Activated naive CD8-positive, alpha-beta T cell treated with anti-CD3 and anti-CD28 coated beads, Interleukin-2, amount 50 U/mL, for 16 hours (primary cell): ENCODE data around the gene HRK.

ENCODE experiments used
- DNase-seq: peaks from one replicate; pipeline ENCODE4 v3.0.0-alpha.2; 2020; ENCODE audit warnings: low read depth, low spot score

The HRK gene

DNA sequence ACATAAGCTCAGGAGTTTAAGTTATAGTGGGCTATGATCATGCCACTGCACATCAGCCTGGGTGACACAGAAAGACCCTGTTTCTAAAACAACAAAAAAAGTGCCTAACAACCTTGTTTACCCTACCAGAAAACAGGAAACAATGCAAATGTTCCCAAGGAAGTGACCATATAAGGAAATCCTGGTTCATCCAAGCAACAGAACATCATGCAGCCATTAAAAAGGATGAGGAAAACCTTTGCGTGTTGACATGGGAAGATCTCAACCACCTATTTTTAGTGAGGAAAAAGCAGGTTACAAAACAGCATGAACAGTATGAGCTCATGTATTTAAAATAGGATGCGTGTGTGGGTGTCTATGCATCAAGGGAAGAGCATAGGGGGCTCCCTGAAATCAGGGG, 13.7 kb downstream of the HRK start:
- no peak for DNase-seq

DNA sequence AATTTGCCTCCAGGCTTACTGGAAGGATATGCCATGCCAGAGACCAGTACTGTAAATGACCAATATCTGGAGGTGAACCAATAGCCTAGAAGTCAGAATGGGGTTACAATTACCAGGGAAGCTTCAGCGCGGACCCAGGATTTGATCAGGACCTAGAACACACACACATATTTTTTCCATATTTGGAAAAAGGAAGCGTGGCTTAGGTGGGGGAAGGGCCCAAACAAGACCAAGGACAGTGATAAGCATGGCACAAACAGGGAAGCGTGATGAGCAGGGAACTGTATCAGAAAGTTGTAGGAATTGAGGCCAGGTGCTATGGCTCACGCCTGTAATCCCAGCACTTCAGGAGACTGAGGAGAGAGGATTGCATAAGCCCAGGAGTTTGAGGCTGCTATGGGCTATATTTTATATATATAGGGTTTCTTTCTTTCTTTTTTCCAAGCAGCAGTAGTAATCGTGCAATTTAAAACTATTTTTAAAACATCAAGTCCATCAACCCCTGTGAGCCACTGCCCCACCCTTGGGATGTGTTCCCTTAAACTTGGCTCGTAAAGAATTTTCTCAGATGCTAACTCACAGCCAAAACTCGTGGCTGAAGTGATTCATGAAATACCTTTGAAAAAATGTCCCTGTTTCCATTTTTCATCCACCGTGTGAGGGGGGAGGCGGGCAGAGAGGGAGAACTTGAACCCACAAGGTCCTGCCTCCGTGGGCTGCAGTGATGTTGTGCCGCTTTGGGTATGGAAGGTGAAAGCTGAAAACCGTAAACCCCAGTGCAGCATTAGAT, 16.7 kb downstream of the HRK start:
- no peak for DNase-seq

DNA sequence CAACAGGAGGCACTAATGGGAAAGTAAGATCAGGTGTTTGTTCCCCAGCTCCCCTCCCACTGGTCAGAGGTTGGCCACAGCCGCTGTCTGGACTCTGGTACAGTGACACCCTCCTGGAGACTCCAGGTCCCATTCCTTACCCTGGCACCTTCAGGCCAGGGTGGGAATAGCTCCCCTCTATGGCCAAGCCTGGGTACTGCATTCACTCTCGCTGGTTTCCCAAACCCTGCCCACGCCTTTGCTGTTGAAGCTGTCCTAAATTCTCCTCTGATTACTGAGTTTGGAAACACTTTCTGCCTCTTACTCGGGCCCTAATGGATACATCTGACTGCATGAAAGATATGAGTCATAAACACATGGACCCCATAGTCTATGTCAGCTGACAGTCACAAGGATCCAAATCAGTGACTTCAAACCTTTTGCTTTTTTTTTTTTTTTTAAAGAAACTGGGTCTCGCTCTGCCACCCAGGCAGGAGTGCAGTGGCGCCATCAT, 17.9 kb downstream of the HRK start:
- no peak for DNase-seq

DNA sequence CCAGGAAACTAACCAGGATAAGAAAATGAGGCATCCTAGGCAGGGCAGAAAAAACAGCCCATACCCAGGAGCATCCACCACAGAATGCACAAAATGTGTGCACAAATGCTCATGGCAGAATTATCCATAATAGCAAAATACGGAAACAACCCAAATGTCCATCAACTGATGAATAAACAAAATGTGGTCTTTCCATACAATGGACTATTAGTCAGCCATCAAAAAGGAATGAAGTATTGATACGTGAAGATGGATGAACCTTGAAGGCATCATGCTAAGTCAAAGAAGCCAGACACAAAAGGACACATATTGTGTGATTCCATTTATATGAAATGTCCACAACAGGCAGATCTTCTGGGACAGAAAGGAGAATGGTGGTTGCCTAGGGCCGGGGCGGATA, 19.1 kb downstream of the HRK start:
- DNase-seq, result no peak

DNA sequence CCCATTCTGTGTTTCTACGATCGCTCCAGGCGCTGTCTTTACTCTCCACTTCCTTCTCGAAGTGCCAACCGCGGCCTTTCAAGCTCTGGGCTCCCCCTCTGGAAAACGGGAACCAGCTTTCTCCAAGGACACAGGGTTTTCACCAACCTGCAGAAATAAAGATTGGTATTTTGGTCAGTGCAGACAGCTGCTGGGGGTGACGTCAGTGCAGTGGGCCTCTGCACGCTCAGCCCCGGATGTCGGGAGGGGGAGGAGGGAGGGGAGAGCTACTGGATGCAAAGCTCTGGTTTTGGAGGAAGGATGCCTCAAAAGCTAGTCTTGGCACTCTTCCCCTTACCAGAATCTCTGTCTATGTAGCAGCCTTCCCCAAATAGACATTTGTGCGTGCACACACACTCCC, 19.9 kb downstream of the HRK start:
- no peak for DNase-seq

DNA sequence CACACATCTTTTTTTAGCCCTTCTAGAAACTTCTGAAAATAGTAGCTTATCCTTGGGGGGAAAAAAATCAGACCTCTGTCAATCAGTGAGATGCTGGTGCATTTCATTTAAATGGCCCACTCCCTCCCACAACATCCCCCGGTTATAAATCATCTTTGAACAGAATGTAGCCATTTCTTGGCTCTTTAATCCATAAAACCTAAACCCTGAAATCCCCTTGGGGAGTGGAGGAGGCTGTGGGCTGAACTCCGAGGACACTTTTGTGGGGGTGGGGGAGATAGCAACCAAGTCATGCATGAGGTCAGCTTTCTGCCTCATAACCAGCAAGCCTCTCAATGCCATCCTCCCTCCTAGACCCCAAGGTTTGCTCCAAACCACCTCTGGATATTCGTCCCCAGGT, 21.0 kb downstream of the HRK start:
- no peak for DNase-seq

DNA sequence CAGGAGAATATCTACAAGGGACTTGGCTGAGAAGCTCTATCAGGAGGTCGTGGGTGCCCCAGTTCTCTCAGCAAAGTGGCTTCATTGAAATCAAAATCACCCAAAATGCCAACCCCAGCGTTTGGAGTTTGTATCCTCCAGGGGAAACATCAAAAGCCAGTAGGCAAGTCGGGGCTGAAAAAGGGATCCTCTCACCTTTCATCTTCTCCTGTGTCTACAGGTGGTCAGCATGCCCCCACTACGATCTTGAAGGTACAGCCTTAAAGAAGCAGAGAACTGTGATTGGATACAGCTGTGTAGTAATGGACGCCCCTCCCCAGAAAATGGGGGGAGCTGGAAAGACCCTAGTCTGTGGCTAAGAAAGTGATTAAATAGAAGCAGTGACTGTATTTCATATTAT, 22.2 kb downstream of the HRK start:
- DNase-seq, result no peak

DNA sequence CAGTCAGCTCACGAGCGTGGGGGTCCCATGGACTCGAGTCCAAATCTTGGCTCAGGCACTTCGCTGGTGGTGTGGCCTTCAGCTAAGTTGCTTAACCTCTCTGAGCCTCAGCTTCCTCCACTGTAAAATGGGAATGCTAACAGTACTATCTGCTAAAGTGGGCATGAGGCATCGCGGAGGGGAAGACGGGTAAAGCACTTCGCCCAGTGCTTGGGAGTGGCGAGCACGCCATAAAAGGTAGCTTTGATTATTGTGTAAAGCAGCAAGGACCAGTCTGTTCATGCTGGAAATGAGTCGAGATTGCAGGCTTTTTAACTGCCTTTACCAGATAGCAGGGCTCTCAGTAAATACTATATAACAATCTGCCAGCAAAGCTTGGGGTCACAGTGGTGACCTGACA, 24.5 kb downstream of the HRK start:
- no peak for DNase-seq

DNA sequence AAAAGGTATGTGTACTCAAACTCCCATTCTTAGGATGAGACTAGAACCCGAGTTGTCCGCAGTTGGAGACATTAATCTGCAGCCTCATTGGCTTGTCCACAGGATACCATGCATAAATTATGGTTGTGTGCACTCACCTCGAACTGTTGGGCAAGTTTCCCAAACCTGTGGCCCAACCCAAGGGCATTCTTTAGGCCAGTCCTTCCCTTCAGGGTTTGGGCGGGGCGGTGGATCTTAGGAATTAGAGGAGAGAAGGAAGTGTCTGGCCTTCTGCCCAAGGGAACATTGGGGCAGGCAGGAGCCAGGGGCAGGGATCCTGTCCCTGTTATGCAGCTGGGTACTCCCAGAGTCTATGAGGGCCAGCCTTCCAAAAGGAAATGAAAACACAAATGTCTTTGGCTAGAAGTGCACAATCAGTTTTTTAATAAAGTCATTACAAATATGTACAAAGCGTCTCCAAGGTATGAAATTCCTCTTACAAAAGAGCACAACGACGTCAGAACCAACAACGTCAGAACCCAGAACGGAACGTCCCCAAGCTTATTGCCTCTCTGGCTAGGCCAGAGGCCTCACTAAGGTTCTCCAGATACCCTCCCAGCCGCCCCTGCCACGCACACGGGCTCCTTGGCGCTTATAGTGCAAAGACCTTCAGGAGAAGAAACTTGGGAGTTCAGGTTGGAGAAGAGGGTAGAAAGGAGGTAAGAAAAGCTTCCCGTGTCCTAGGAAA, 25.3 kb downstream of the HRK start:
- DNase-seq, result no peak

DNA sequence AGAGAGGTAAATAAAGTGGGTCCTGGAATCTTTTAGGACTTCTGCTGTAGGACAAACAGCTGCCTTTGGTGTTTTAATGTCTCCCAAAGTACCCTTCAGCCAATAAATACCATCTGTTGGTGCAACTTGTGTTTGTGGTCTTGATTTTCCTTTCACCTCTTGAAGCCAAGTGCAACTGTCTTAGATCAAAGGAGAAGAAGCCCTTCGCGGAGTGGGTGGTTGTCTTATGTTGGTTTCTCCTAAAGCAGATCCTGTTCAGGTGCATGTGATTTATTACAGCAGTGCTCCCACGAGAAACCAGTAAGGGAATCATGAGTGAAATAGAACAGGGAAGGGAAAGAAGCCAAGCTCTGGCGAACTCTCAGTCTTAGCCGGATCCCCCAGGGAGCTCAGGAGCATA, 27.7 kb downstream of the HRK start:
- DNase-seq, result no peak

DNA sequence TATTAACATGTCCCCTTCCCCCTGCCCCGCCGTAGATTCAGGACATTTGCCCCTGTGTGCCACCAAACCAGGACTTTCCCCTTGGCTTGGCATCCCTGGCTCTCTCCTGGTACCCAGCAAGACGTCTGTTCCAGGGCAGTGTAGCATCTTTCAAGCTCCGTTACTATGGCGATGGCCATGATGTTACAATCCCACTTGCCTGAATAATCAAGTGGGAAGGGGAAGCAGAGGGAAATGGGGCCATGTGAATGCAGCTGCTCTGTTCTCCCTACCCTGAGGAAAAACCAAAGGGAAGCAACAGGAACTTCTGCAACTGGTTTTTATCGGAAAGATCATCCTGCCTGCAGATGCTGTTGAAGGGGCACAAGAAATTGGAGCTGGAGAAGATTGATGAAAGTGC, 28.9 kb downstream of the HRK start:
- no peak for DNase-seq

DNA sequence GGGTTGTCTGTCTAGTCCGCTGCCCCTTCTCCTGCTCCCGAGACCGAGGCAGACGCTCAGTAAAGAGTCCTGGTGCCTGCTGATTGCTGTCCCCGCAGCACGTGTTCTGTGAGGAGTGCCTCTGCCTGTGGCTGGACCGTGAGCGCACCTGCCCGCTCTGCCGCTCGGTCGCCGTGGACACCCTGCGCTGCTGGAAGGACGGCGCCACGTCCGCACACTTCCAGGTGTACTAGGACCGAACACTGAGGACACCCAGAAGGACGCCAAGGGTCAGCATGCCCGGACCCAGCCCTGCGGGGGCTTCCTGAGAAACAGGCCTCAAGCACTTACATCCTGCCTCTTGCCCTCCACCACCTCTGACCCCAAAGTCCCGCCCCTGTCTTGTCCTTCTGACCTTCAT, 32.0 kb downstream of the HRK start:
- no peak for DNase-seq

DNA sequence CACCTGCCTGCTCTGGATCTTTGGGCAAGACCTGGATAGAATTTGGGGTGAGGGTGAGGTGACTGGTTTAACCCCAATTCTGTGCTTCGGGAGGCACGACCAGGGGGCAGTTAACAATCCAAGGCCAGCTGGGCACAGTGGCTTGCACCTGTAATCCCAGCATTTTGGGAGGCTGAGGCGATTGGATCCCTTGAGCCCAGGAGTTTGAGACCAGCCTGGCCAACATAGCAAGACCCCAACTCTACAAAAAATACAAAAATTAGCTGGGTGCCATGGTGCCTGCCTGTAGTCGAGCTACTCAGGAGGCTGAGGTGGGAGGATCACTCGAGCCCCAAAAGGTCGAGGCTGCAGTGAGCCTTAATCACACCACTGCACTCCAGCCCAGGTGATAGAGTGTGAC, 38.2 kb downstream of the HRK start:
- DNase-seq, result no peak

DNA sequence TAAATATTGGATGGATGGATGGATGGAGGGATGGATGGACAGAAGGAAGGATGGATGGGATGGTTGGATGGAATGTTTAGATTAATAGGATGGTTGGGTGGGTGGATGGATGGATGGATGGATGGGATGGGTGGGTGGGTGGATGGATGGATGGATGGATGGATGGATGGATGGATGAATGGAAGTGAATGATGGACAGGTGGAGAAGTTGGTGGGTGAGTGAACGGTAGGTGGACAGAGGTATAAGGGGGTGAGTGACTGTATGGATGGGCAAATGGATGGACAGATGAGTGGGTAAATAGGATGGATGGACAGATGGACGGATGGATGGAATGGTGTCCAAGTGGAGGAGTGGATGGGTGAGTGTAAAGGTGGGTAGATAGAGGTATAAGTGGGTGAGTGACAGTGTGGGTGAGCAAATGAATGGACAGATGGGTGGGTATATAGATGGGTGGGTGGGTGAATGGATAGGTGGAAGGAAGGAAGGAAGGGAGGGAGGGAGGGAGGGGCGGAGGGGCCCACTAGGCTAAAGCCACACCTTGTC, 41.9 kb downstream of the HRK start:
- DNase-seq, result no peak

DNA sequence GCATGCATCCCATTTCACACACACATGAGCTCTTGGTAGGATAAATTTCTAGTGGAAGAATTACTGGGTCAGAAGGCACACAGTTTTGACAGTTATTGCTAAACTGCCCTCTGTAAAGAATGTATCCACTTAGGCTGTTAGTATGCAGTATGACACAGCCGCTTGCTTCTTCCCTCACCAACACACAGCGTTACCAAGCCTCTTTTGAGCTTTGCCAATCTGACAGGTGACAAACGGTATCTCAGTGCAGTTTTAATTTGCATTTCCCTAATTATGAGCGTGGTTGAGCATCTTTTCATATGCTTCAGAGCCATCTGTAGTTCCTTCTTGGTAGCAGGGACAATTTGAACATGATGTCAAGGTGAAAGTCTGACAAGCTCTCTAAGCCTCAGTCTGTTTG, 42.9 kb downstream of the HRK start:
- DNase-seq, result no peak

DNA sequence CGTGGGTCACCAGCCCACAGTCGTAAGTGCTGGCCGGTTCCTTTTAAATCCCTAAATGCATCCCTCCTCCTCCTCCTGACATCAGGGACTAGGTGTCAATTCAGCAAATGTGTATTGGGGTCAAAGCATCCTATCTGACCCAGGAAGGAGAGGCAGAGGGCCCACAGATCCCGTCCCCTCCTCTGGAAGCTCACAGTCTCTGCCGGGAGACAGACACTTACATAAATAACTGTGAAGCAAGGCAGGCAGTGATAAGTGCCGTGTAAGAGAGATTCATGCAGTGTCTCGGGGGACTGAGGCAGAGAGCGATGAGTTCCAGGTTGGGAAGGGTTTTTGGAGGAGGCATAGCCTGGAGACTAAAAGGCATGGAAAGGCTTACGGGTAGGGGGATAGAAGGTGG, 44.1 kb downstream of the HRK start:
- DNase-seq, result no peak

DNA sequence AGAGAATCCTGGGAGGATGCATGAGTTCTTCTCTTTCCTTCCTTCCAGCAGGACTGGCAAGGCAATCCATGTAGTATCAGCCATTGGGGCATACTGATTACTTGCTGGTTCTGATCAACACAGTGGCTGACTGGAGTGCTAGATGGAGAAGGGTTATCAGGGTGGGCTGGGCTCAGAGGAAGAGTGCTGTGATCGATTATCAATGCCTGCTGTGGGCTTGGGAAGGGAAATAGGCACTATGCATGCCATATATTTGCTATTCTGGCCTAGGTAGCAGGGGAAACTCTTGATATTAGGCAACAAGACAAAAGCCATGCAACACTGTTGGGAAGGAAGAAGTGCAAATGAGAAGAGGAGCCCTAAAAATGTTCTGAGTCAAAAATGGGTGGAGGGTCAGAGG, 45.8 kb downstream of the HRK start:
- no peak for DNase-seq

DNA sequence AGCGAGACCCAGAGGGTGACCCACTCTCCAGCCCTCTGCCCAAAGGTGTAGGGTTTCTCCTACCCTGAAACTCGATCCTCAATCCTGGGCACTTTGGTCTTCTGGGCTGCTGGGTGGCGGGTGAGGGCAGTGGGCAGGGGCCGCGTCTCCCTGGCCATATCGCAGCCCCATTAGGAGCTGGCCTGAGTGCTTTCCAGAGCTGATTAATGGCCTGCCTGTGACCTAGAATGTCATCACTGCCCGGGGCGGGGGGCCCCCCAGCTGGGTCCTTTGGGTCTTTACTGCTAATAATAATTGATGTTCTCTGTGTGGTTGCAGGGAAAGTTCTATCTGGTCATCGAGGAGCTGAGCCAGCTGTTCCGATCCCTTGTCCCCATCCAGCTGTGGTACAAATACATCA, 47.8 kb downstream of the HRK start:
- no peak for DNase-seq

DNA sequence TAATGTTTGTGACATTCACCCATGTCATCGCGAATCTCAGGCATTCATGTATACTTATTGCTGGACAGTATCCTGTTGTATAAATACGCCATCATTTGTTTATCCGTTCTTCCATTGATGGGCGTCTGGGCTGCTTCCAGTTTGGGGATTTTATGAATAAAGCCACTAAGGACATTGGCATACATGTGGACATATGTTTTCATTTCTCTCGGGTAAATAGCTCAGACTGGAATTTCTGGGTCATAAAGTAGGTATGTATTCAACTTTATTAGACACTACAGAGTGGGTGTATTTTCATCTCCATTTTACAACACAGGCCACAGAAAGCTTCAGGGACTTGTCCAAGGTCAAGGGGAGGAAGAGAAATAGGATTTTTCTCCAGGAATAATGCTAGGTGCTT, 48.9 kb downstream of the HRK start:
- no peak for DNase-seq

DNA sequence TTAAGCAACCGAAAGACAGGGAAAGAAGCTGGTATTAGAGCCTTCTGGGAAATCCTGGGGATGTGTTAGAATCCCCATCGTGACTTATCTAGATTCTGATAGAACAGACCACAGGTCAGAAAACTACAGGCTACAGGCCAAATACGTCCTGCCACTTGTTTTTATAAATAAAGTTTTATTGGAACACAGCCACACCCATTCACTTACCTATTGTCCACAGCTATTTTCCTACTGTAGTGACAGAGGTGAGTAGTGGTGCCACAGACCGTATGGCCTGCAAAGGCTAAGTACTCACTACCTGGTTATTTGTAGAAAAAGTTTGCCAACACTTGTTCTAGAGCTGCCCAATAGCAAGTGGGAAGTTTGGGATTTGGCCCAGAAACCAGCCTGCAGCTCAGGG, 53.8 kb downstream of the HRK start:
- no peak for DNase-seq

DNA sequence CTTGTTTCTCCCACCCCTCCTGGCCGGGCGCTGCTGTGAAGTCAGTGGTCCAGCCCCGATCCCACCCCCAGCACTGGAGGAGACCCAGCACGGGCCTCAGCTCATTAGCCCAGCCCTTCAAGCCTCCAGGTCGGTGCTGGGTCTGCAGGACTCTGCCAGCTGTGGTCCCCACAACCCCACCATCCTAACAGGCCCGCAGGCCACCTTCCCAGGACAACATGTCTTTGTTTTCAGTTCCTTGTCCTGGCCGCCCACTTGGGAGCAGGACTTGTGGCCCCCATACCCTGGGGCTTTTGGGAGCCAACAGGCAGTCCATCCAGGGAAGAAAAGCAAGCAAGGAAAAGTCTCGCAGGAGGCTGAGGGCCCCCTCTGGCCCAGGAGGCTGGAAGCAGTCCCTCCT, 60.0 kb downstream of the HRK start:
- DNase-seq, result no peak

DNA sequence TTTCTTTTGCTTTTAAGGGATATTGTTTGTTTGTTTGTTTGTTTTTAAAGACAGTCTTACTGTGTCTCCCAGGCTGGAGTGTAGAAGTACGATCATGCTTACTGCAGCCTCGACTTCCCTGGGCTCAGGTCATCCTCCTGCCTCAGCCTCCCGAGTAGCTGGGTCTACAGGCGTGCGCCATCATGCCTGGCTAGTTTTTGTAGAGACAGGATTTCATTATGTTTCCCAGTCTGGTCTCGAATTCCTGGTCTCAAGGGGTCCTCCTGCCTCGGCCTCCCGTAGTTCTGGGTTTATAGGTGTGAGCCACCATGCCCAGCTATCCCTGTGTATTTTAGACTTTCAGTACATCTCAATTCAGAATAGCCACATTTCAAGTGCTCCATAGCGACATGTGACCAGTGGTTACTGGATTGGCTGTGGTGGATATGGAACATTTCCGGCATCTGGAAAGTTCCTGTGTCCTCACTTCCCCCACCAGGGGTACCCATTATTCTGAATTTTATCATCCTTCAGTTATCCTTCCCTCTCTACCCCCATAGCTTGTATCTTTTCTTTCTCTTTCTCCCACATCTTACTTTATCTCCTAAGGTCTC, 61.1 kb downstream of the HRK start:
- no peak for DNase-seq
